Measurements from ENCODE around the gene NUP205.

DNA sequence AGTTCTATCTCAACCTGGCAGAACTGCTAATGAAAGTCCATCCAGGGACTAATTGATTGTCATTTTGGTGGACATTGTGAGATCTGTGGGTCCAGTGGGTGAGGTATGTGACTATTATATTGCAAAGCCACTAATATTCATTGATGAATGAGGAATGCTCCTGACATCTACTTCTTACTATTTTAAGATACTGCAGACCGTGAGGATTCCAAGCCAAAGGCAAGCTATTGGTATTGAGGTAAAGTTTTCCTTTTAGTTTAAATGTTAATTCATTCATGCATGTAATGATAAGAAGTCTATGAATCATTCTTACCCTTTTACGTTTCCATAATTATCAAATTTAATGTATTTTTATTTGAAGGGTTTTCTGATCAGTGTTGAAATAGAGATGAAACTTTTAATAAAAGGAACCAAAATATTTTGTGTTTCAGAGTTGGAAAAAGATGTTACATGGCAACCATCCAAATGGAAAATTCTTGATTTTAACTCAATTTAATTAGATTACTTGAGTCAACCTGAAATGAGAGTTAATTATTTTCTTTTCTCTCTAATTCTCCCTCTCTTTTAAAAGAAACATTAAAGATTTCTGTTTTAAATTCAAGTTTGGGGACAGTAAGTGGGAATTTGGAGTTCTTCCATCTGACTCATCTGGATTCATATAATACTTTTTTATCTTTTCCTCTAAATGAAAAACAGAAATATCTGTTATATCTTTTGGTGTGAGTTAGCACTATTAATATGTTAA, 39.6 kb downstream of the NUP205 start:
- no peak for TF ChIP-seq POLR2A (IDR thresholded peaks at IDR 0.05; ENCODE audit: extremely low read depth, insufficient read length)
- TF ChIP-seq CTCF (IDR thresholded peaks at IDR 0.05; ENCODE audit: low read depth, low read length), result no peak
- TF ChIP-seq, protein P1, sequence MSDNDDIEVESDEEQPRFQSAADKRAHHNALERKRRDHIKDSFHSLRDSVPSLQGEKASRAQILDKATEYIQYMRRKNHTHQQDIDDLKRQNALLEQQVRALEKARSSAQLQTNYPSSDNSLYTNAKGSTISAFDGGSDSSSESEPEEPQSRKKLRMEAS (IDR thresholded peaks at IDR 0.05; ENCODE audit: low read depth, low read length), result no peak
